Melanocyte of skin (primary cell): ENCODE measurements around the gene IRF2BP1. TPM values are rescaled to one million over a fixed set of nuclear protein-coding genes. Genes with fewer than 3 reads are reported as not detected.

Experiments
- total RNA-seq, 2 donors: library from RNA; depleted of rRNA; stranded (reverse); fragments of >200 nt; gene quantifications; 2 replicates each; pipeline ENCODE4 v1.2.3, GENCODE V29; 2012

IRF2BP1 gene
- total RNA-seq = 10 to 100 TPM; 23.6 to 31.0 TPM

GRCh38 chr19:45885556-45886426 is at the start of gene IRF2BP1:
IRF2BP1 (minus strand) TSS chr19:45886141; CDS start chr19:45885774, 367 bp downstream.

GRCh38 chr19:45913874-45914830 is 28.2 kb upstream of the IRF2BP1 start, which contains the start of gene NANOS2:
NANOS2 (minus strand) TSS chr19:45914778; CDS start chr19:45914693, 85 bp downstream.

GRCh38 chr19:45901912-45902650 is 16.1 kb upstream of the IRF2BP1 start, which contains the start of gene MYPOP:
MYPOP (minus strand) TSS chr19:45902613; CDS start chr19:45901773, 840 bp downstream.

GRCh38 chr19:45863840-45864628 is 21.9 kb downstream of the IRF2BP1 start, which contains the start of gene FOXA3:
FOXA3 (plus strand) TSS chr19:45864326; CDS start chr19:45864457, 131 bp downstream.

GRCh38 chr19:45862564-45863334 is 23.2 kb downstream of the IRF2BP1 start, which contains the start of gene SYMPK:
SYMPK (minus strand) TSS chr19:45863147; CDS start chr19:45854495, 8,652 bp downstream.

Other genes with a start within 250 kb of the IRF2BP1 start
- gene EML2, start 246.7 kb downstream of the IRF2BP1 start, total RNA-seq = 10 to 100 TPM; 58.9 to 64.0 TPM
- gene GIPR, start 217.9 kb downstream of the IRF2BP1 start, total RNA-seq = under 1 TPM in 1 of 2 donors, not detected in 1; under 0.01 TPM
- 100 to 1,000 TPM; 193 to 358 TPM for gene SNRPD2, start 194.2 kb downstream of the IRF2BP1 start, total RNA-seq
- gene QPCTL, start 193.5 kb downstream of the IRF2BP1 start, total RNA-seq = 10 to 100 TPM; 45.6 to 52.3 TPM
- 1 to 10 TPM; 5.9 to 7.7 TPM for gene FBXO46, start 155.2 kb downstream of the IRF2BP1 start, total RNA-seq
- not detected for gene MEIOSIN, start 152.7 kb downstream of the IRF2BP1 start, total RNA-seq
- 1 to 10 TPM; 5.5 to 6.0 TPM for gene SIX5, start 116.9 kb downstream of the IRF2BP1 start, total RNA-seq
- 1 to 10 TPM; 8.3 to 8.9 TPM for gene DMPK, start 103.7 kb downstream of the IRF2BP1 start, total RNA-seq
- 10 to 100 TPM; 30.6 to 37.6 TPM for gene DMWD, start 93.3 kb downstream of the IRF2BP1 start, total RNA-seq
- gene RSPH6A, start 70.8 kb downstream of the IRF2BP1 start, total RNA-seq = under 1 TPM in 1 of 2 donors, not detected in 1; 0.34 TPM
- gene SYMPK, start 23.0 kb downstream of the IRF2BP1 start, total RNA-seq = 10 to 100 TPM; 39.6 to 44.0 TPM
- gene FOXA3, start 21.8 kb downstream of the IRF2BP1 start, total RNA-seq = not detected
- 1 to 10 TPM; 1.3 to 2.1 TPM for gene MYPOP, start 16.5 kb upstream of the IRF2BP1 start, total RNA-seq
- gene NANOS2, start 28.6 kb upstream of the IRF2BP1 start, total RNA-seq = not detected
- gene NOVA2, start 87.7 kb upstream of the IRF2BP1 start, total RNA-seq = not detected
- gene CCDC61, start 109.3 kb upstream of the IRF2BP1 start, total RNA-seq = 1 to 10 TPM; 6.3 to 6.9 TPM
- gene PGLYRP1, start 136.9 kb upstream of the IRF2BP1 start, total RNA-seq = not detected
- gene IGFL4, start 154.9 kb upstream of the IRF2BP1 start, total RNA-seq = under 1 TPM; 0.33 to 0.69 TPM
- not detected for gene IGFL3, start 238.5 kb upstream of the IRF2BP1 start, total RNA-seq